Measurements from ENCODE around the gene RNF213.
A peak's percentile ranks its signal among the peaks of the same experiment; 100 is the strongest.
"Not testable (repeated sequence)": the region's sequence is repeated elsewhere in the genome, so short reads cannot be mapped to it uniquely, and the experiment has no call there.

Gene RNF213

GRCh38 chr17:80253631-80254395 lies 6.8 kb upstream of the RNF213 start:
- no peak for DNase-seq

DNA sequence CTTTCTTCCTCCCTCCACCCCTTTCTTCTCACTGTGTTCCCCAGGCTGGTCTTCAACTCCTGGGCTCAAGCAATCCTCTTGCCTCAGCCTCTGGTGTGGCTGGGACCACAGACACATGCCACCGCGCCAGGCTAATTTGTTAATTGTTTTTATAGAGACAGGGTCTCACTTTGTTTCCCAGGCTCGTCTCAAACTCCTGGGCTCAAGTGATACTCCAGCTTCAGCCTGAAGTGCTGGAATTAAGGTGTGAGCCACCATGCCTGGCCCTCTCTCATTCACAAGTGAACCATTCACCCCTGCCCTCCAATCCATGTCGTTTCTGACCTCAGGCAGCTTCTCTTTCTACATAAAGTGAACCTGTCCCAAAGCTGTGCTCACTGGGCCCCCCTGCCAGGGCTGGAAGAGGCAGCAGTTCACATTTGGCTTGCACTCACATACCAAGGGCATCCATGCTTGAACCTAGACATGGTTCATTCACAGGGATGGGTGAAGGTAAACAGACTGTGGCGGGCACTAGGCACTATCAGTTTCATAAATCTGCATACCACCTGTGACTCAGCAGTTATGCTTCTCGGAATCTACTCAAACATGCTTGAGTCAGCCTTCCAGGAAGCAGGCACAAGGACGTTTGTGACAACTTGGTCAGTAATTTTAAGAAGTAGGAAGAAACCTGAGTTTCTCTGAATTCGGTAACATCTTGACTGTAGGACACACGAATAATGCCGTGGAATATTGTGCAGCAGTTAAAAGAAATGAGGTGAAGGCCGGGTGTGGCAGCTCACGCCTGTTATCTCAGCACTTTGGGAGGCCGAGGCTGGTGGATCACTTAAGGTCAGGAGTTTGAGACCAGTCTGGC lies 6.0 kb upstream of the RNF213 start:
- peak; percentile 79 to 87 for DNase-seq

DNA sequence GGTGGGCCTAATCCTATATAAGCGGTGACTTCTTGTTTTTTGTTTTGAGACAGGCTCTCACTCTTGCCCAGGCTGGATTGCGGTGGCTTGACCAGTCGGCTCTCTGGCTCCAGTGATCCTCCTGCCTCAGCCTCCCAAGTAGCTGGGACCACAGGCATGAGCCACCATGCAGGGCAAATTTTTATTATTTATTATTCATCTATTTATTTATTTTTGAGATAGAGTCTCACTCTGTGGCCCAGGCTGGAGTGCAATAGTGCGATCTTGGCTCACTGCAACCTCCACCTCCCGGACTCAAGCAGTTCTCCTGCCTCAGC lies 4.7 kb upstream of the RNF213 start:
- no peak for DNase-seq

DNA sequence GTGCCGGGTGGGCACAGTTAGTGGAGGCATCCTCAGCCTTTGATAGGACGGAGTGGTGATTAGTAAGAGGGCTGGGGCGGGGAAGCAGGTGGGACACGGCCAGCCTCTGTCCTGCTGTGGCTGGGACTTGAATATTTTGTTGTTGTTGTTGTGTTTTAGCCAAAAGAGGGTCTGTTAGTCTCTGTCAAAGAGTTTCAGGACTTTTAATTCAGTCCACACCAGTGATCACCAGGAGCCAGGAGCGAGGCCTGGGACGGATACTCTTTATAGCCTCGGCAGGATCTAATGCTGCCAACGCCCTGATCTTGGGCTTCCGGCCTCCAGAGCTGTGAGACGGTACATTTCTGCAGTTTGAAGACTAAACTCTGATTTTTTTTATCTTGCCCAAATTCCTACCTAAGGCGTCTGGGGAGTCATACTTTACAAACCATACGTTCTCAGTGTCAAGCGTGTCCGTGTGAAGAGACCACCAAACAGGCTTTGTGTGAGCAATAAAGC lies 2.9 kb upstream of the RNF213 start:
- DNase-seq: no peak

- not testable (repeated sequence) for DNase-seq
Measured at GRCh38 chr17:80258296-80258695, 2.4 kb upstream of the RNF213 start.

GRCh38 chr17:80259457-80260068 lies 1.1 kb upstream of the RNF213 start:
- no peak for DNase-seq

- peak; percentile 44 to 48 for DNase-seq
Measured at GRCh38 chr17:80260069-80260535, 550 bp upstream of the RNF213 start.

- DNase-seq: peak; percentile 59 to 66
Measured at GRCh38 chr17:80261159-80261894, 675 bp downstream of the RNF213 start.

- no peak for DNase-seq
Measured at GRCh38 chr17:80261895-80262279, 1.2 kb downstream of the RNF213 start.

GRCh38 chr17:80262291-80262690 lies 1.6 kb downstream of the RNF213 start:
- no peak for DNase-seq

GRCh38 chr17:80262775-80263244 lies 2.2 kb downstream of the RNF213 start:
- DNase-seq: no peak

DNA sequence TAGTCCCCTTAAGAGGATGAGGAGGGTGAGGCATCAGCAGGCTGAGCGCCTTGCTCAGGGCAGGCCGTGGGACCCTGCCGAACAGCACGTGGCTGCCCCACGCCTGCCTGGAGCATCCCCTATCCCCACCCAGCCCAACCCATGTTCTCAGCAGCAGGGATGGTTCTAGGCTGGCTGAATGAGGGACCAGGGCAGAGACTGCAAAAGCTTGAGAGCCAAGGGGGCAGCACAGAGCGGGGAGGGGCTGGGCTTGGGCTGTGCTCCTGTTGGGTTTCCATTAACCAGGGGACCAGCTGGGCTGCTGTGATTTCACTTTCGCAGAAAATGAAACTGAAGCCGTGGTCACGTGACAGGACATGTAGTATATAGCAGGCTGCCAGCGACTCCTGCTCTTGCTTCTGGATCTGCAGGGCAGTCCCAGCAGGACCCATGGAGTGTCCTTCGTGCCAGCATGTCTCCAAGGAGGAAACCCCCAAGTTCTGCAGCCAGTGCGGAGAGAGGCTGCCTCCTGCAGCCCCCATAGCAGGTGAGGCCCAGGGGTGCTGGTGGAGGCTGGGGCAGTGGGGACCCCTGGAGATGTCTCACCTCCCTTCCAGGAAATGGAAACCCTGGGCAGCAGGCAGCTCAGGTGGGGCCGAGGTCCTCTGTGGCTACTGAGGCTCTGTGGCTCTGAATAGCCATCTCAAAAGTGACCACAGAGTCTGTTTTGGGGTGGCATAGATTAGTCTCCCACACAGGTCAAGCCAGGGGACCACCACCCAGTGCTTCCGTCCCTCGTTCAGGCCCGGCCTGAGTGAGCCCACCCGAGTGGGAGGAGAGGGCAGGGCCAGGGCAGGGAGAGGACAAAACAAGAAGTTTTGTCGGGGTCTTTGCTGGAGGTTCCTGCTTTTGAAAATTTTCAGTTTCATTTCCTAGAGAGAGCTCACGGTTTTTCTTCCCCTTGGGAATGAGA lies 2.9 kb downstream of the RNF213 start:
- peak; percentile 55 to 62 for DNase-seq

DNA sequence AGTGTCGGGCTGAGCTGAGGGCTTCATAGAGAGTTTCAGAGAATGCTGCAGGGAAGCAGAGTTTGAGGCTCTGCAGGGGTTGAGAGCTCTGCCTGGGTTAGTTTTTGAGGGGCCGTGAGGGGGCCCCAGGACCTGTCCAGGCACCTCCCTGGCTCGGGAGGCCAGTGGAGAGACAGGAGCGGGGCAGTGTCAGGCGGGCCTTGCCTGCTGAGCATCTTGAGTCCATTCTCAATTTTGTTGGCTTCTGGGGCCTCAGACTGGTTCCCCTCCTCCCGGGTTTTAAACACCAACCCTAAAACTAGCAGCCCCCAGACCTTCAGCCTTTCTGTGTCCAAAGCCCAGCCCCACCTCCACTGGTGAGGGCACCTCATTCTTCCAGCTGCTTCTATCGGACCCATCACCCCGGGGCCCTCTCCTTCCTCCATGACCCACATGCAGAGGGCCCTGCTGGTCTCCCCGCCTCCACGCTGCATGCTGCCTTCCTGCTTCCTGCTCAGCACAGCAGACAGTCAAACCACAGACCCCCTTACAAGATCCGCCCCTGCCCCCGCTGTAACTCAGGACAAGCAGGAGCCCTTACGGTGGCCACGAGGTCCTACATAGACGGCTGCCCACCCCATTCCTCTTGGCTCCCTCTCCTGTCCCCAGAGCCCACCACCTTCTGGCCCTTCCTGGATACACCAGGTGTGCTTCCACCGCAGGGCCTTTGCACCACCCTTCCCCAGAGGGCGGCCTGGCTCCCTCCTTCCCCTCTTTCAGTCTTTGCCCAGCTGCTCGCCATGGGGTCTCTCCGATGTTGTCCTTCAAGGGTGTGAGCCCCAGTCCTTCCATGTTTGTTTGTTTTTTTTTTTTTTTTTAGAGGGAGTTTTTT lies 3.8 kb downstream of the RNF213 start:
- DNase-seq: no peak

DNA sequence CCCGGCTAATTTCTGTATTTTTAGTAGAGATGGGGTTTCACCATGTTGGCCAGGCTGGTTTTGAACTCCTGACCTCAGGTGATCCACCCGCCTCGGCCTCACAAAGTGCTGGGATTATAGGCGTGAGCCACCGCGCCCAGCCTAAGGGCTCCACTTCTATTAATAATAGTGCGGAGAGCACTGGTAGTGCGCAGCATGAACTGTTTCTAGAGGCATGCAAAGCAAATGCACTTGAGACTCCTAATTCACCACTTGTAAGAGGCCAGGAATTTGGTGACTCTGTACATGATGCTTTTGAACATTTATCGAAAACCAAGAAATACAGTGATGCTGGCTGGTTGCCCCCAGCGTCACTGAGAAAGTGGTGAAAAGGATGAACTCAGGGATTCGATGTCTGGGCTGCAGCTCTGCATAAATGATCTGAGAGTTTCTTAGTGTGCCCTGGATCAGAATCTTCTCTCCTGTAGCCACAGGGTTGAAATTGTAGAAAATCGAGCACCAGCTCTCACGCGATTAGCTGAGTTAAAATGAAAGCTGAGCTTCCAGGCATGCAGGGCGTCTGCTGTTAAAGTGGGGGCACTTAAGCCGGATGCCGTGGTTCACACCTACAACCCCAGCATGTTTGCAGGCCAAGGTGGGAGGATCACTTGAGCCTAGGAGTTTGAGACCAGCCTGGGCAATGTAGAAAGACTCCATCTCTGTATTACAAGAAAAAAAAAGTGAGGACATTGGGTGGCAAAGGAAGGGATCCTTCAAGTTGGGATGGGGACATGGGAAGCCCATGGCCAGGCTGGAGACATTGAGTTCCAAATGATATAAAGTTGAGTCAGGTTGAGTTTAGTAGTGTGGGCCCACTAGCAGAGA lies 4.8 kb downstream of the RNF213 start:
- no peak for DNase-seq

DNA sequence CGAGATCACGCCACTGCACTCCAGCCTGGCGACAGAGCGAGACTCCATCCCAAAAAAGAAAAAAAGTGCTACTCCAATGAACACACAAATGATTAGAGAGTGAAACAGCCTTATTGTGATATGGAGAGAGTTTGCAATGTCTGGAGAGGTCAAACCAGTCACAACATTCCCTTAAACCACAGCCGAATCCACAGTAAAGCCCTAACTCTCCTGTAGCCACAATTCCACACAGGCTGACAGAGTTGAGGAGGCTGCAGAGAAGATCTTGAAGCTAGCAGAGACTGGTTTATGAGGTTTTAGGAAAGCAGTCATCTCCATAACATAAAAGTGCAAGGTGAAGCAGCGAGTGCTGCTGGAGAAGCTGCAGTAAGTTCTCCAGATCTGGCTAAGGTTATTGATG lies 6.7 kb downstream of the RNF213 start:
- DNase-seq: no peak

DNA sequence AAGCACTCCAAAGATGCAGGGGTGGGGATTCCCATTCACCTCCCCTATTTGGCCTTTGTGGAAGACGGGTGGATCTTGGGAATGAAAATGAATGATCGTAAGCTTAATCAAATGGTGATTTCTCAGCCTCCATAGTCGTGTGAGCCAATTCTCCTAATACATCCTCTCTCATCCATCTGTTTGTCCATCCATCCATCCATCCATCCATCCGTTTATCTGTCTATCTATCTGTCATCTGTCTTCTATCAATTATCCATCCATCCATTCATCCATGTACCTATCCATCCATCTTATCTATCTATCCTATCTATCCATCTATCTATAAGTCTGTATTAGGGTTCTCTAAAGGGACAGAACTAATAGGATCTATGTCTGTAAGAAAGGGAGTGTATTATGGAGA lies 7.8 kb downstream of the RNF213 start:
- DNase-seq: no peak

DNA sequence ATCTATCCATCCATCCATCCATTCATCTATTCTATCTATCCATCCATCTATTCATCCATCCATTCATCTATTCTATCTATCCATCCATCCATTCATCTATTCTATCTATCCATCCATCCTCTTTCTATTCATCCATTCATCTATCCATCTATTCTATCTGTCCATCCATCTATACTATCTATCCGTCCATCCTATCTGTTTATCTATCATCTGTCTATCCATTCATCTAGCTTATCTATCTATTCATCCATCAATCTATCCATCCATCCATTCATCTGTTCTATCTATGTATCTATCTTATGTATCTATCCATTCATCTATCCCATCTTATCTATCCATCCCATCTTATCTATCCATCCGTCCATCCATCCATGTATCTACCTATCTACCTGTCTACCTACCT lies 8.8 kb downstream of the RNF213 start:
- DNase-seq: no peak

DNA sequence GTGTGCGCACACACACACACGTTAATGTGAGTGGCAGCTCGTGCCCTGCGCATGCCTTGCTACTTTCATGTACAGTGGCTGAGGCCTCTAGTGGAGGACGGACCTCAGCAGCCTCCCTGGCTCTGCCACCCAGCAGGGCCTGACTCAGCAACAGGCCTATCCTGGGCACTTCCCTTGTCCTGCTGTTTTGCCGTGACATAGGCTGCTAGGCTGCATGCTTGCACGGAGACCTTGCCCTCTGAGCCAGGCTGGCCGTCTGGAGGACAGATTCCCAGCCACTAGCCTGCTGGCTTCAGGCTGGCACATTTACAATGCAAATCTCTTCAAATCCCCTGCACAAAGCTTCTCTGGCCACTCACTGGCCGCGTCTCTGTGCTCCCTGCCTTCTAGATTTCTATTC lies 9.5 kb downstream of the RNF213 start:
- DNase-seq: no peak

GRCh38 chr17:80270836-80271235 lies 10.2 kb downstream of the RNF213 start:
- no peak for DNase-seq

DNA sequence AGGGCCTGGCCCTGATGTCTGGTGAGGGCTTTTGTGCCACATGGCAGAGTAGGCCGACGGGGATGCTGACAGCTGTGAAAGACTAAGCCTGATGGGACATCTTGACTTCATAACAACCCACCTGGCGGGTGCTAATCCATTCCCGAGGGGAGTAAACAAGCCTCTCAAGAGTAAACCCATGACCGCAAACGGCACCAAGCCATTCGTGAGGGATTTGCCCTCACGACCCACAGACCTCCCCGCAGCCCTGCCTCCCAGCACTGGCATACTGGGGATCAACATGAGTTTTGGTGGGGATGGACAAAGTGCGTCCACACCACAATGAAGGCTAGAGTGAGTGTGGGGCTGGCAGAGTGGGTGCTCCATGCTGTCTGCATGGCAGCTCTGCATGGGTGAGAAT lies 11.7 kb downstream of the RNF213 start:
- no peak for DNase-seq
